Transverse colon (tissue), 4 donors: ENCODE data around the gene ZBTB12. TPM values are rescaled to one million over a fixed set of nuclear protein-coding genes. Genes with fewer than 3 reads are reported as not detected.

ENCODE experiments used
- DNase-seq: peaks from one replicate; pipeline ENCODE4 v3.0.0-alpha.2; 2019
- H3K27ac ChIP-seq, 4 donors: fragments of 200-600 bp; sonication (generic); 2 replicates each; pipeline ENCODE4 v1.5.1; 2016 to 2018; ENCODE audit warnings: inconsistent platforms in 4 of 4
- H3K27me3 ChIP-seq: fragments of 200-600 bp; sonication (generic); 2 replicates; pipeline ENCODE4 v1.5.1; 2017; ENCODE audit warnings: inconsistent platforms
- H3K36me3 ChIP-seq, 4 donors: fragments of 200-600 bp; sonication (generic); 2 replicates each; pipeline ENCODE4 v1.5.1; 2017 to 2019; ENCODE audit warnings: inconsistent platforms in 4 of 4
- H3K4me1 ChIP-seq, 4 donors: fragments of 200-600 bp; sonication (generic); 2 replicates each; pipeline ENCODE4 v1.5.1; 2017 to 2020; ENCODE audit warnings: inconsistent platforms in 4 of 4
- H3K4me3 ChIP-seq, 4 donors: fragments of 200-600 bp; sonication (generic); 1 replicate in 1 of 4; 2 replicates in 3 of 4; pipeline versions ENCODE4 v1.5.1 to v1.6.1; 2017 to 2019; ENCODE audit warnings: inconsistent platforms in 4 of 4
- H3K9me3 ChIP-seq, 2 donors: fragments of 200-600 bp; sonication (generic); 2 replicates each; pipeline ENCODE4 v1.5.1; 2017 to 2019; ENCODE audit warnings: inconsistent platforms in 2 of 2
- EP300 ChIP-seq: sonication (generic); formaldehyde crosslinking; IDR thresholded peaks from one replicate; pipeline ENCODE4 v1.6.1; 2017; ENCODE audit warnings: antibody characterized with exemption, low read depth
- POLR2A ChIP-seq: fragments of 450-650 bp; IDR thresholded peaks from one replicate; pipeline ENCODE4 v1.6.1; 2016; ENCODE audit warnings: antibody characterized with exemption, mild to moderate bottlenecking, moderate library complexity
- POLR2AphosphoS5 ChIP-seq, 3 donors: sonication (generic); formaldehyde crosslinking; IDR thresholded peaks; one replicate each; pipeline ENCODE4 v1.6.1; 2016; ENCODE audit warnings: antibody characterized with exemption in 3 of 3
- WGBS, 2 donors: methylation state at CpG; one replicate each; pipeline ENCODE4 v1.1.5; 2018; ENCODE audit warnings: low coverage in 1 of 2; 5-methylcytosine and 5-hydroxymethylcytosine counted together
- in situ Hi-C, 4 donors: fragments of 200-750 bp; cut with MboI; loops; one replicate each; pipeline versions ENCODE4 v1.15.0 to v1.15.1; 2017; ENCODE audit warnings: low sequenced_read_pairs in 3 of 4, low pct_ligation_motif_present in 1 of 4, low pct_unique_long_range_greater_than_20kb in 1 of 4
- intact Hi-C: fragments of 100-400 bp; cut with DNase I; formaldehyde crosslinking; loops from one replicate; pipeline ENCODE4 v1.15.1; 2023; ENCODE audit warnings: low total_unique reads
- total RNA-seq, 4 donors: library from RNA; depleted of rRNA; stranded (reverse); fragments of >200 nt; gene quantifications; one replicate each; pipeline ENCODE4 v1.1.0, GENCODE V29; 2016
- TF ChIP-seq, protein P1 (sequence below), 5 experiments: fragments of 200-600 bp in 3 of 5; fragments of 450-650 bp in 2 of 5; sonication (generic) in 3 of 5; IDR thresholded peaks; 1 replicate in 2 of 5; 2 replicates in 3 of 5; pipeline ENCODE4 v1.5.1; 2016 to 2017; ENCODE audit warnings: antibody characterized with exemption in 5 of 5, inconsistent platforms in 3 of 5, mild to moderate bottlenecking in 2 of 5, moderate library complexity in 1 of 5

ZBTB12 gene
- total RNA-seq, 4 donors from 2014 or later = 0.14 to 1.3 (median 0.77) TPM

DNA sequence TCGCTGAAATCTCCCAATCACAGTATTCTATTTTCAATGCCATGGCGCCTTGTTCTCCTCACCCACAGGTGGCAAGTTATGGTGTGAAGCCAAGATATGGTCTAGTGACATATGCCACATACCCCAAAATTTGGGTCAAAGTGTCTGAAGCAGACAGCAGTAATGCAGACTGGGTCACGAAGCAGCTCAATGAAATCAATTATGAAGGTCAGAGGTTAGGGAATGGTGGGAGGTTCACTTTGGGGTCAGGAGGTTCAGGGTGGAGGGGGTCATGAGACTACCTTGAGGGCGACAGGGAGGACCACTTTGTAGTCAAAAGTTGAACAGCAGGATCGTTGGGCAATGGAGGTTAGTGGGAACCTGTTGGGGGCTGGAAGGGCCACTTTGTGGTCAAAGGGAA lies 46.4 kb upstream of the ZBTB12 start:
- Histone ChIP-seq H3K9me3 (no peaks in the 10 kb centered on the region), H3K36me3 (peaks cover 0 to 6% (median 2%) of the 10 kb centered on the region in 4 donors), H3K27ac (no peak overlapping the region), H3K27me3 (no peaks in the 10 kb centered on the region), H3K4me1 (peaks cover 8 to 23% (median 18%) of the 10 kb centered on the region in 4 donors), H3K4me3 (no peak overlapping the region)
- intact Hi-C loops (no loop called here), in situ Hi-C loops (no loop called here)
- no peak for DNase-seq
- 62 to 83% methylated on average over 2 to 5 of the region's 5 CpGs for WGBS, 2 donors
- no peak for TF ChIP-seq POLR2A
- TF ChIP-seq POLR2AphosphoS5 (IDR thresholded peaks at IDR 0.05) = no peak
- TF ChIP-seq, protein P1, sequence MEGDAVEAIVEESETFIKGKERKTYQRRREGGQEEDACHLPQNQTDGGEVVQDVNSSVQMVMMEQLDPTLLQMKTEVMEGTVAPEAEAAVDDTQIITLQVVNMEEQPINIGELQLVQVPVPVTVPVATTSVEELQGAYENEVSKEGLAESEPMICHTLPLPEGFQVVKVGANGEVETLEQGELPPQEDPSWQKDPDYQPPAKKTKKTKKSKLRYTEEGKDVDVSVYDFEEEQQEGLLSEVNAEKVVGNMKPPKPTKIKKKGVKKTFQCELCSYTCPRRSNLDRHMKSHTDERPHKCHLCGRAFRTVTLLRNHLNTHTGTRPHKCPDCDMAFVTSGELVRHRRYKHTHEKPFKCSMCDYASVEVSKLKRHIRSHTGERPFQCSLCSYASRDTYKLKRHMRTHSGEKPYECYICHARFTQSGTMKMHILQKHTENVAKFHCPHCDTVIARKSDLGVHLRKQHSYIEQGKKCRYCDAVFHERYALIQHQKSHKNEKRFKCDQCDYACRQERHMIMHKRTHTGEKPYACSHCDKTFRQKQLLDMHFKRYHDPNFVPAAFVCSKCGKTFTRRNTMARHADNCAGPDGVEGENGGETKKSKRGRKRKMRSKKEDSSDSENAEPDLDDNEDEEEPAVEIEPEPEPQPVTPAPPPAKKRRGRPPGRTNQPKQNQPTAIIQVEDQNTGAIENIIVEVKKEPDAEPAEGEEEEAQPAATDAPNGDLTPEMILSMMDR (IDR thresholded peaks at IDR 0.05) = no peak
- no peak for TF ChIP-seq EP300

DNA sequence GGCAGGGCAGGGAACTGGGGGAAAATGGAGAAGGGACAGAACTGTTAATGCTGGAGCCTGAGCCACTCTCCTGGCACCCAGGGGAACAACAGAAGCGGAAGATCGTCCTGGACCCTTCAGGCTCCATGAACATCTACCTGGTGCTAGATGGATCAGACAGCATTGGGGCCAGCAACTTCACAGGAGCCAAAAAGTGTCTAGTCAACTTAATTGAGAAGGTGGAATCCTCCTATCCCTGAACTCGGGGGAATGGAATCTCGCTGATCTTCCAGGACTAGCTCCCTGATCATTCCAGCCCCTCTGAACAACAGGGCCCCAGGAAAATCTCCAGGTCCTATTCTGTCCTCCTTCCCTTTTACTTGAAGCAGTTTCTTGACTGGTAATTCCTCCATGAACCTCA lies 46.0 kb upstream of the ZBTB12 start:
- Histone ChIP-seq H3K36me3 (peaks cover 0 to 1% (median under 1%) of the 10 kb centered on the region in 4 donors), H3K4me3 (no peak overlapping the region), H3K9me3 (no peaks in the 10 kb centered on the region), H3K27ac (no peak overlapping the region), H3K4me1 (peaks cover 8 to 23% (median 18%) of the 10 kb centered on the region in 4 donors), H3K27me3 (no peaks in the 10 kb centered on the region)
- WGBS, 2 donors = 89 to 94% methylated on average over 3 to 4 of the region's 4 CpGs
- TF ChIP-seq EP300 (no peak), POLR2AphosphoS5 (IDR thresholded peaks at IDR 0.05) (no peak), POLR2A (no peak)
- TF ChIP-seq, protein P1 (IDR thresholded peaks at IDR 0.05) = no peak
- intact Hi-C loops (no loop called here), in situ Hi-C loops (no loop called here)
- DNase-seq = no peak

GRCh38 chr6:31947070-31947675 lies 45.3 kb upstream of the ZBTB12 start:
- intact Hi-C loops = no loop called here
- in situ Hi-C loops = no loop called here

DNA sequence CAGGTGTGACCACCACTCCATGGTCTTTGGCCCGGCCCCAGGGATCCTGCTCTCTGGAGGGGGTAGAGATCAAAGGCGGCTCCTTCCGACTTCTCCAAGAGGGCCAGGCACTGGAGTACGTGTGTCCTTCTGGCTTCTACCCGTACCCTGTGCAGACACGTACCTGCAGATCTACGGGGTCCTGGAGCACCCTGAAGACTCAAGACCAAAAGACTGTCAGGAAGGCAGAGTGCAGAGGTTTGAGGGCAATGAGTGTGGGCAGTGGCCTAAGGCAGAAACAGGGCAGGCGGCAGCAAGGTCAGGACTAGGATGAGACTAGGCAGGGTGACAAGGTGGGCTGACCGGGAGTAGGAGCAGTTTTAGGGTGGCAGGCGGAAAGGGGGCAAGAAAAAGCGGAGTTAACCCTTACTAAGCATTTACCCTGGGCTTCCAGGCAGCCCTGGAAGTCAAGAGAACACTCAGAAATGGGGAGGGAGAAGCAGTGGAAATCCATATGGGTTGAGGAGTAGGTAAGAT lies 44.5 kb upstream of the ZBTB12 start:
- 76 to 89% methylated on average over 4 to 11 of the region's 11 CpGs for WGBS, 2 donors
- intact Hi-C loops = no loop called here
- TF ChIP-seq POLR2A (no peak), POLR2AphosphoS5 (IDR thresholded peaks at IDR 0.05) (no peak), EP300 (no peak)
- TF ChIP-seq, protein P1 (IDR thresholded peaks at IDR 0.05) = no peak
- DNase-seq = no peak
- Histone ChIP-seq H3K9me3 (no peaks in the 10 kb centered on the region), H3K4me1 (peaks cover 8 to 23% (median 18%) of the 10 kb centered on the region in 4 donors), H3K27me3 (no peaks in the 10 kb centered on the region), H3K4me3 (peak overlapping the region in 2 of 4 donors; percentile 20 to 25), H3K36me3 (no peaks in the 10 kb centered on the region), H3K27ac (peak overlapping the region; percentile 80 to 85 (median 84))
- in situ Hi-C loops = no loop called here

More at GRCh38 chr6:31947070-31947675, 45.3 kb upstream of the ZBTB12 start:
- Histone ChIP-seq H3K4me1 (peaks cover 8 to 23% (median 18%) of the 10 kb centered on the region in 4 donors), H3K27ac (no peak overlapping the region), H3K36me3 (no peaks in the 10 kb centered on the region), H3K4me3 (no peak overlapping the region), H3K9me3 (no peaks in the 10 kb centered on the region), H3K27me3 (no peaks in the 10 kb centered on the region)
- WGBS, 2 donors = 88 to 100% methylated on average over 2 to 24 of the region's 24 CpGs
- no peak for DNase-seq
- no peak for TF ChIP-seq EP300
- TF ChIP-seq, protein P1 (IDR thresholded peaks at IDR 0.05) = no peak
- TF ChIP-seq POLR2A = no peak
- TF ChIP-seq POLR2AphosphoS5 (IDR thresholded peaks at IDR 0.05) = no peak
